ENCODE data around the gene NCF4. TPM values are rescaled to one million over a fixed set of nuclear protein-coding genes. Genes with fewer than 3 reads are reported as not detected.

NCF4 gene
- total RNA-seq, 1 donor from 2014 or later, result 0.17 TPM

GRCh38 chr22:36923131-36923788, 62.5 kb downstream of the NCF4 start:
- DNase-seq, result no peak

- no peak for DNase-seq
These were observed 63.4 kb downstream of the NCF4 start for GRCh38 chr22:36924151-36924698.

- DNase-seq, result no peak
These were observed 64.8 kb downstream of the NCF4 start for GRCh38 chr22:36925388-36926290.

GRCh38 chr22:36926309-36926708, 65.5 kb downstream of the NCF4 start:
- no peak for DNase-seq

- DNase-seq, result no peak
These were observed 66.1 kb downstream of the NCF4 start for GRCh38 chr22:36926721-36927435.

Other genes with a start within 250 kb of the NCF4 start
- not detected in 2 replicates for gene CACNG2, start 157.3 kb upstream of the NCF4 start, total RNA-seq
- 11.1 and 19.4 TPM in 2 replicates for gene IFT27, start 84.9 kb upstream of the NCF4 start, total RNA-seq
- not detected in 2 replicates for gene PVALB, start 44.0 kb upstream of the NCF4 start, total RNA-seq
- gene CSF2RB, start 52.6 kb downstream of the NCF4 start, total RNA-seq, result 7.1 and 9.2 TPM in 2 replicates
- 50.4 and 96.0 TPM in 2 replicates for gene TST, start 158.4 kb downstream of the NCF4 start, total RNA-seq
- 168 and 175 TPM in 2 replicates for gene MPST, start 158.7 kb downstream of the NCF4 start, total RNA-seq
- gene KCTD17, start 190.7 kb downstream of the NCF4 start, total RNA-seq, result 53.4 and 58.2 TPM in 2 replicates
- gene TMPRSS6, start 248.7 kb downstream of the NCF4 start, total RNA-seq, result not detected in 2 replicates

Data from dermis blood vessel endothelial cell (primary cell).